Bronchial smooth muscle cell (primary cell): Measurements from ENCODE around the gene USP17L26. TPM values are rescaled to one million over a fixed set of nuclear protein-coding genes. Genes with fewer than 3 reads are reported as not detected.

Experiments
- total RNA-seq: library from RNA; depleted of rRNA; stranded (reverse); fragments of >200 nt; gene quantifications from 2 replicates; pipeline ENCODE4 v1.2.1, GENCODE V29; 2014

Gene USP17L26
- not detected in 2 replicates for total RNA-seq

GRCh38 chr4:9334358-9334757 is at the start of gene USP17L26:
TSS of gene USP17L26 (plus strand) at chr4:9334658. CDS start at chr4:9334658, 0 bp downstream.

GRCh38 chr4:9324865-9325264 is 9.6 kb upstream of the USP17L26 start, which contains the start of gene USP17L24:
TSS of gene USP17L24 (plus strand) at chr4:9325165. CDS start at chr4:9325165, 0 bp downstream.

GRCh38 chr4:9329611-9330010 is 4.8 kb upstream of the USP17L26 start, which contains the start of gene USP17L25:
TSS of gene USP17L25 (plus strand) at chr4:9329911. CDS start at chr4:9329911, 0 bp downstream.

GRCh38 chr4:9339103-9339502 is 4.6 kb downstream of the USP17L26 start, which contains the start of gene USP17L5:
TSS of gene USP17L5 (plus strand) at chr4:9339403. CDS start at chr4:9339403, 0 bp downstream.

DNA sequence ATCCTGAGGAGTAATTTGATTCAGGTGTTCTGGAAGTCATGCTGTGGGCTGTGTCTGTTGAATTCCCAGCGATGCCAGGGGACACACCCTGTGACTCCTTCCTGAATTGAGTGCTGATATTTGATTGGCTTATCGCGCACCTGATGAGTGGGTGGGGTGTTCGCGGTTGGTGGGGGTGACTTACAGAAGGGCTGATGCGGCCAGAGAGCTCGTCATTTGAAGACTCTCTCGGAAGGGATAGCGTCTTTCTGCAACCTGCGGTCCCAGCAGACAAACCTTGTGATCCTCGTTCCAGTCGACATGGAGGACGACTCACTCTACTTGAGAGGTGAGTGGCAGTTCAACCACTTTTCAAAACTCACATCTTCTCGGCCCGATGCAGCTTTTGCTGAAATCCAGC is 9.4 kb downstream of the USP17L26 start, which contains the start of gene USP17L27:
Gene USP17L27, plus strand, starts transcription at position 301 of the 400 bp plus-strand sequence. Its CDS starts 0 bp downstream, at position 301.

GRCh38 chr4:9348593-9348992 is 14.1 kb downstream of the USP17L26 start, which contains the start of gene USP17L28:
TSS of gene USP17L28 (plus strand) at chr4:9348893. CDS start at chr4:9348893, 0 bp downstream.

DNA sequence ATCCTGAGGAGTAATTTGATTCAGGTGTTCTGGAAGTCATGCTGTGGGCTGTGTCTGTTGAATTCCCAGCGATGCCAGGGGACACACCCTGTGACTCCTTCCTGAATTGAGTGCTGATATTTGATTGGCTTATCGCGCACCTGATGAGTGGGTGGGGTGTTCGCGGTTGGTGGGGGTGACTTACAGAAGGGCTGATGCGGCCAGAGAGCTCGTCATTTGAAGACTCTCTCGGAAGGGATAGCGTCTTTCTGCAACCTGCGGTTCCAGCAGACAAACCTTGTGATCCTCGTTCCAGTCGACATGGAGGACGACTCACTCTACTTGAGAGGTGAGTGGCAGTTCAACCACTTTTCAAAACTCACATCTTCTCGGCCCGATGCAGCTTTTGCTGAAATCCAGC is 18.9 kb downstream of the USP17L26 start, which contains the start of gene USP17L29:
Gene USP17L29, plus strand, starts transcription at position 301 of the 400 bp plus-strand sequence. Its CDS starts 0 bp downstream, at position 301.

DNA sequence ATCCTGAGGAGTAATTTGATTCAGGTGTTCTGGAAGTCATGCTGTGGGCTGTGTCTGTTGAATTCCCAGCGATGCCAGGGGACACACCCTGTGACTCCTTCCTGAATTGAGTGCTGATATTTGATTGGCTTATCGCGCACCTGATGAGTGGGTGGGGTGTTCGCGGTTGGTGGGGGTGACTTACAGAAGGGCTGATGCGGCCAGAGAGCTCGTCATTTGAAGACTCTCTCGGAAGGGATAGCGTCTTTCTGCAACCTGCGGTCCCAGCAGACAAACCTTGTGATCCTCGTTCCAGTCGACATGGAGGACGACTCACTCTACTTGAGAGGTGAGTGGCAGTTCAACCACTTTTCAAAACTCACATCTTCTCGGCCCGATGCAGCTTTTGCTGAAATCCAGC is 28.4 kb downstream of the USP17L26 start, which contains the start of gene USP17L30:
Gene USP17L30, plus strand, starts transcription at position 301 of the 400 bp plus-strand sequence. Its CDS starts 0 bp downstream, at position 301.

Other genes with a start within 250 kb of the USP17L26 start
- not detected in 2 replicates for gene FAM90A26, start 164.2 kb upstream of the USP17L26 start, total RNA-seq
- gene USP17L10, start 124.0 kb upstream of the USP17L26 start, total RNA-seq = not detected in 2 replicates
- gene USP17L11, start 119.3 kb upstream of the USP17L26 start, total RNA-seq = not detected in 2 replicates
- not detected in 2 replicates for gene USP17L12, start 114.5 kb upstream of the USP17L26 start, total RNA-seq
- gene USP17L13, start 109.8 kb upstream of the USP17L26 start, total RNA-seq = not detected in 2 replicates
- gene USP17L15, start 100.3 kb upstream of the USP17L26 start, total RNA-seq = not detected in 2 replicates
- gene USP17L17, start 90.8 kb upstream of the USP17L26 start, total RNA-seq = not detected in 2 replicates
- not detected in 2 replicates for gene USP17L18, start 86.0 kb upstream of the USP17L26 start, total RNA-seq
- gene USP17L19, start 81.3 kb upstream of the USP17L26 start, total RNA-seq = not detected in 2 replicates
- not detected in 2 replicates for gene USP17L20, start 76.5 kb upstream of the USP17L26 start, total RNA-seq
- gene USP17L21, start 71.8 kb upstream of the USP17L26 start, total RNA-seq = not detected in 2 replicates
- gene USP17L22, start 67.0 kb upstream of the USP17L26 start, total RNA-seq = not detected in 2 replicates
- gene USP17L24, start 9.5 kb upstream of the USP17L26 start, total RNA-seq = not detected in 2 replicates
- not detected in 2 replicates for gene USP17L25, start 4.7 kb upstream of the USP17L26 start, total RNA-seq
- not detected in 2 replicates for gene USP17L5, start 4.7 kb downstream of the USP17L26 start, total RNA-seq
- not detected in 2 replicates for gene USP17L27, start 9.5 kb downstream of the USP17L26 start, total RNA-seq
- not detected in 2 replicates for gene USP17L28, start 14.2 kb downstream of the USP17L26 start, total RNA-seq
- gene USP17L29, start 19.0 kb downstream of the USP17L26 start, total RNA-seq = not detected in 2 replicates
- gene USP17L30, start 28.5 kb downstream of the USP17L26 start, total RNA-seq = not detected in 2 replicates
- gene DEFB131A, start 109.8 kb downstream of the USP17L26 start, total RNA-seq = not detected in 2 replicates